ENCODE data around the gene TRIO.
"Not testable (repeated sequence)": the region's sequence is repeated elsewhere in the genome, so short reads cannot be mapped to it uniquely, and the experiment has no call there.

TRIO gene

GRCh38 chr5:14142827-14143545 lies at the start of gene TRIO:
TRIO (plus strand) TSS chr5:14143342; CDS start chr5:14143726, 384 bp downstream.
- no peak for FAIRE-seq

DNA sequence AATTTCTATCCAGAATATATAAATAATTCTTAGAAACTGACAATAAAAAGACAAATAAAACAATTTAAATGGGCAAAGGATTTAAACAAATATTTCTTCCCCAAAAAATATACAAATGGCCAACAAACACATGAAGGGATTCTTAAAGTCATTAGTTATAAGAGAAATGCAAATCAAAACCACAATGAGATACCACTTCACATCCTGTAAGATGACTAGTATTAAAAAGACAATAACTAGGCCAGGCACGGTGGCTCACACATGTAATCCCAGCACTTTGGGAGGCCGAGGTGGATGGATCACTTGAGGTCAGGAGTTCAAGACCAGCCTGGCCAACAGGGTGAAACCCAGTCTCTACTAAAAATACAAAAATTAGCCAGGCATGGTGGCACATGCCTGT lies 45.8 kb upstream of the TRIO start:
- FAIRE-seq, result not testable (repeated sequence)

- no peak for FAIRE-seq
Observed at GRCh38 chr5:14097998-14098471, 45.1 kb upstream of the TRIO start.

DNA sequence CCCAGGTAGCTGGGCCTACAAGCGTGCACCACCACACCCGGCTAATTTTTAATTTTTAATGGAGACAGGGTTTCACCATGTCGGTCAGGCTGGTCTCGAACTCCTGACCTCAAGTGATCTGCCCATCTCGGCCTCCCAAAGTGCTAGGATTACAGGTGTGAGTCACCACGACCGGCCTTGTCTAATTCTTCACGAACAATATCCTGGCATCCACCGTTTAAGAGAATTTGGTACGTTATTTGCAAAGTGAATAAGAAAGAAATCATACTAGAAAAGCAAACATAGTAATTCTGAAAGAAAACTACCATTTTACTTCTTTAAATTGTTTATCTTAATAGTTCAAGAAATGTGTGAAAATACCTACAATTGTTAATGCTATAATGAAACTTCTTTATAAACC lies 42.9 kb upstream of the TRIO start:
- FAIRE-seq, result no peak

DNA sequence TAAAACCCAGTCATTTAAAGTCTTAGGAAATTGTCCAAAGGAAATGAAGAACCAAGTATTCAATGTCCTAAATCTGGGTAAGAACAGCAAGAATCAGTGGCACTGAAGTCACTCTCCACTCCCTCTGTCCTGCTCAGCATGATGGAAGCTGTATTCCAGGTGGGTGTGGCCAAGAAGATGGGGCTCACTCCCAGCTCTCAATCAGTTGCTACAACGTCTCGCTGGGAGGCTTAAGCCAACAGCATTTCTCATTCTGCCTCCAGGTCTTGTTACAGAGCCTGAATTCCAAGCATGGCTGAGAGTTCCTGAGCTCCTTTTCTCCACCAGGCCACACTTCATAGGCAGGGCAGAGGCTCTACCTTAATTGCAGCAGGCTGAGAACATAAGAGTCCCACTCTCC lies 41.2 kb upstream of the TRIO start:
- FAIRE-seq, result no peak

- FAIRE-seq, result no peak
Observed at GRCh38 chr5:14102666-14103065, 40.5 kb upstream of the TRIO start.

DNA sequence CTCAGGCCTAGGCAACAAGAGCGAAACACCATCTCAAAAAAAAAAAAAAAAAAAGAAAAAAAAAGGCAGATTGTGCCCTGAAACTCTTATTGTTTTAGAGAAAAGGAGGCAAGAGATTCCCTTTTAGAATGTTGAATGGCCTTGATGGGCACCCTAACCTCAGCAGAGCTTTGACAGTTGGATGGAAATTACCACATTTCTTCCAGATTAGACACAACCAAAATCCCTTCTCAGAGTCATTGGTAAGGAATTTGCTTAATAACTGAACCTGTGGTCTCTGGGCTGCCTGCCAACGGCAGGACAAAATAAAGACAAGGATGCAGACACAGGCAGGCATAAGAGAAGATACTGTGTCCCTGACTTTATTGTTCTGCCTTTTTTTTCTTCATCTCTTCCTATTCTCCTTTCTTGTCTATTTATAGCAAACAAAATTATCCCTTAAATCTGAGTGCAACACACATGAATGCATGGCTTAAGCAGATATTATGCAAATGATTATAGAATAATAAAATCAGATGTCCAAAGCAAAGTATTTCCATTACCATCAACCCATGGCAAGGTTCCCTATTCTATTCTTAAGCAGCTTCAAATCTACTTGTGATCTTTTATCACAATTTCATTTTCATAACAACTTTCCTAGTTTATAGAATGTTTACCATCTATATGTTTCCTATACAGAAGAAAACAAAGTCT lies 37.3 kb upstream of the TRIO start:
- no peak for FAIRE-seq

- no peak for FAIRE-seq
Observed at GRCh38 chr5:14107536-14107935, 35.6 kb upstream of the TRIO start.

DNA sequence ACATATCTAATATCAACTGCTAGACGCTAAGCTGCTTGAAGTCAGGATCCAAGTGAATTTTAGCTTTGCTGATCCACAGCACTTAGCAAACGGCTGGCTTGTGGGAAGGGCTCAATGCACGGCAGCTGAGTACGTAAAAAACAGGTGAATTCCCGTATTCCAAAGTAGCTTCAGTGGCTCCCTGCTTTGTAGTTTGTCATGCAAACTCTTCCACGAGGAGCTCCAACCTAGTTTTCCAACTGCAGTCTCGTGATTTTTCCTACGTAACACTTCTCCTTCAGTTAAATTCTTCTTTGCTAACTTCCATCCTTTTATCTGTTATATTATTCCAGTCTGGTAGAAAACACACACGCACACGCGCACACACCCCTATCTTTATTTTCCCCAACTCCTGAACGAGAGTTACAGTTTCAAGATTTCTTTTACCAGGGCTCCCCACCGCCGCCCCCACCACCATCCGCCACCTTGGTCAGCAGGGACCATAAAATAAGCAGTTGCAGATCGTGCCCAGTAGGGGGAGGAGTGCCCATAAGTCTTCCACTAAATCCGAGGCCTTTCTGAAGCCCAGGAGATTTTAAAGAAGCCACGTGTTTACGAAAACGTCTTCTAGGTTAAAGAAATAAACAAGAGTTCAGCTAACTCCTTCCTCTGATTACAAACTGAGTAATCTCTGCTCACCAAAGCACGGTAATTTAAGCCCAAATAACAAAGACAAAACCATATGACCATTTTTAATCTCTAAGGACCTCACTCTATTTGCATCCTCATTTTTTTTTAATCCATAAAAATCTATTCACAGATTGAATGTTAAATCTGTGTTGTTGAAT lies 34.8 kb upstream of the TRIO start:
- FAIRE-seq, result no peak

DNA sequence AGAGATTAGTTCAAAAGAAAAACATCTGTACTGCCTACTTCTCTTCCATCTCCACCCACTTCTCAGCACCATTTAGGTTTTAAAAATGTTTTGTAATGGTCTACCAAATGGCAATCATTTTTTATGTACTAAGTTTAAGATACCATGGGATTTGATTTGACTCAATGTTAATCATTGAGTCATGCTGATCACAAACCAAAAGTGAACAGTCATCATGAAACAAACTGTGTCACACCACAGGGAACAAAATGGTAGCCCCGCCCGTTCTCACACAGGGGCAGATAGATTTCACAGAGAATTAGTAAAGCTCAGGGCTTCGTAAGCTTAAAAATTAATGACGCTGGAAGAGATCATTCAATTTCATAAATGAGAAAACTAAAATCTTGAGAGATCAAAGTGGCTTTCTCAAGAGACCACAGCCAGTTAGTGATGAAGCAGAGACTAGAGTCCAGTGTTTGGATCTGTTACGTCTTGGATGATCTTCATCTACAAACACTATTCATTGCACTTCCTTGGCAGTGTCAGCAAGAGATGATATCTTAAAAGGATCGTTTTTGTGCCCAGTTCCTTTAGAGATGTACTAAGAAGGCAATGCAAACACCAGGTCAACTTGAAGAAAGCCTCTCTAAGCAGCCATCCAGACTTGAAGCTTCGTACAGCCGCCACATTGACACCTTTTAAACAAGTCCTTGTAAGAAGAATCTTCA lies 33.9 kb upstream of the TRIO start:
- no peak for FAIRE-seq

GRCh38 chr5:14109771-14110170 lies 33.4 kb upstream of the TRIO start:
- no peak for FAIRE-seq

GRCh38 chr5:14110196-14110595 lies 32.9 kb upstream of the TRIO start:
- FAIRE-seq, result no peak

GRCh38 chr5:14110680-14111079 lies 32.5 kb upstream of the TRIO start:
- FAIRE-seq, result no peak

GRCh38 chr5:14112998-14113652 lies 30.0 kb upstream of the TRIO start:
- FAIRE-seq, result no peak

DNA sequence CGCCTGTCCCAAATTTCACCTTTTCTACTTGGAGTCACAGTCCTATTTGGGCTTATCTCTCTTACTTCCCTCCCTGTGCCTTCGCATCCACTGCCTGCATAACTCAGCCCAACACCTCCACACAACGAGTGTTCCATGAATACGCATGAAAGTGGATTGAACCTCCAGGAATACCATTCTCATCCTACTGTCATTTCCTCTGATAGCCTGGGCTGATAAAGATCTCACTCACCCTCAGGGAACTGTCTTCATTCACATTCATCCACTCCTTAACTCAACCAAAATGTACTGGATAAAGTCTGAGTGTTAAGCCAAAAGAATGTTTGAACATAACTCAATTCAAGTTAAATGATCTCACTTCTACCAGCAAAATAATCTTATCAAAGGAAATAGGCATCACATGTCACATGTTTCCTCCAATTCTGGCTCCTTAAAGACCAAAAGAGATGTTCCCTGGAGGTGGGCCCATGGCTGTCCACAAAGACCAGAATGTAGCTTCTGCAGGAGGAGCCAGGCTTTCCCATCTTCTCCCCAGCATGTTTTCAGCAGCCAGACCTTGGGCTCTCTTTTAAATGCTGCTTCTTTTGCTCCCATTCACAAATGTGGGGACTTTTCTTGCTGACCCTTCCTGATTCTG lies 28.4 kb upstream of the TRIO start:
- no peak for FAIRE-seq

- FAIRE-seq, result no peak
Observed at GRCh38 chr5:14115323-14115895, 27.7 kb upstream of the TRIO start.

GRCh38 chr5:14118551-14119320 lies 24.4 kb upstream of the TRIO start:
- FAIRE-seq, result no peak

DNA sequence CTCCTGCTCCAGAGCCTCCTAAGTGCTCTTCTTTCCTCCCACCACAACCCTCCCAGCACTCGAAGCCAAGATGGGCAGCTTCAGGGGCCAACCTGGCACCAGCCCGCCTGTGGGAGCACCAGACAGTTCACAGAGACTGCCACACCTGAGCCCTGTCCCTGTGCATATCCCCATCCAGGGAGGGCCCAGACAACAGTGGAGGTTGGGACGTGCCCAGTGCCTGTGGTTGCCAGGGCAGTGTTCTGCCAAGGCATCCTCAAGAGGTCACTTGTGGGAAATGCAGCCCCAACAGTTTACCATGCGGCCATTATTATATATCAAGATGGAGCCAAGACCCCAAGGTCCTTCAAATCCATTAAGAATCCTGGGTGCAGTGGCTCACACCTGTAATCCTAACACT lies 23.0 kb upstream of the TRIO start:
- FAIRE-seq, result no peak

GRCh38 chr5:14121552-14121951 lies 21.6 kb upstream of the TRIO start:
- no peak for FAIRE-seq

DNA sequence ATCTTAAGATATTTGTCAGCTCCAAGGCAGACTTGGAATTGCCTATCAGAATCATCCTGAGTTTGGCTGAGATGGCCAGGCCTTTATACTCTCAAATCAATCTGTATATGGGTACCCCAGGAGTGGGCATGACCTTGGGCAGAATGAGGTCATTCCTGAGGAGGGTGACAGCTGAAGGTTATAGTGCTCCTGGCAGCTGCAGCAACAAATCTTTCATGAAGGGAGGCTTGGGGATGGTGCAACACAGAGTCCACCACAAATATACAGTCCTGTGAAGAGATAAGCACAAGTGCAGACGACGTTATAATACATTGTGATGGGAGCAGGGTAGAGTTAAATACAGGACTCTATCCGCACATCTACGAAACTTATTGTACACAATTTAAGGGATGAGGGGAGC lies 21.1 kb upstream of the TRIO start:
- no peak for FAIRE-seq

DNA sequence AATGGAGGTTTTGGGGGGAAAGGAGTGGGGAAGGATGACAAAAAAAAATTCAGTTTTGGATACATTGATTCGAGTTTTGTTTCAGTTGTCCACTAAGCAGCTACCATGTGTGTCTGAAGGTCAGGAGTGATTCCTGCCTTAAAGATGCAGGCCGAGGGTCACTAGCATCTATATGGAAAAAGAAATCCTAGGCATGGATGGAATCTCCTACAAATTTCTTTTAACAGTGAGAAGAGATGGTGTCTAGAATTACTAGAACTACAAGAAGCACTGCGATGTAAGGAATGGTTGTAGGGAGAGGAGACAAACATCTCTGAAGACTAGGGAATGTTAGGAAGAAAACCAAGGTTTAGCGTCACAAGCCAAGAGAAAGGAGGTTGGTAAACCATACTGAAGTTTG lies 19.6 kb upstream of the TRIO start:
- no peak for FAIRE-seq

All from TTC549 (cell line).